ENCODE measurements around the gene EXOC7.
"Not testable (repeated sequence)": the region's sequence is repeated elsewhere in the genome, so short reads cannot be mapped to it uniquely, and the experiment has no call there.

The EXOC7 gene

DNA sequence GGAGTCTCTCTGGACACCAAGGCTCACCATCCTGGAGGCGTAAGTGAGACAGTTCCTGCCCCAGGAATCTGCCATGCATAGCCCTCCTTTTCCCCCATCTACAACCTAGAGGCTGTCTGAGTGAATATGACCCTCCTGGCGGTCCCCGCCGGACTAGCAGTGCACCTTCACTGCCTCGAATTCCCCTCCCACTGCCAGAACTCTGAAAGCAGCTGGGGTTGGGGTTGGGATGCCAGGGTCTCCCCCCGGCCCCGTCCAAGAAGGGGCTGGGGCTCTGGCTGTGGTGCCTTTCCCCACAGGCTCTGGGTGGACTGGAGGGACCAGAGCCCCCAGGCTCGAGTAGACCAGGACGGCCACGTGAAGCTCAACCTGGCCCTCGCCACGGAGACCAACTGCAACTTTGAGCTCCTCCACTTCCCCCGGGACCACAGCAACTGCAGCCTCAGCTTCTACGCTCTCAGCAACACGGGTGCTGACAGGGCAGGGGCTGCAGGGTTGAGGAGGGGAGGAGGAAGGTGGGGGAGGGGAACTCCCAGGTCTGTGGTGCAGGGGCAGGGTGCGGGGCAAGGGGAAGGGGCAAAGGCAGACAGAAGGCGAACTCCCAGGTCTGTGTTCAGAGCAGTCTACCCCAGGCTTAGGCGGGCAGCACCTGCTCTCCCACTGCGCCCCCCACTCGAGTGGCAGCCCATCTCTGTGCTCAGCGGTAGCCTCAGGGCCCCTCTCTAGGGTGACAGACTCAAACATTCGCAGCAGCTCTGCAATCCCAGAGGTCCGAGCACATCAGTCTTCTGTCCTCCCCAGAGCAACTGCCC lies 23.4 kb downstream of the EXOC7 start:
- H3K36me3 ChIP-seq (ENCODE audit: insufficient read depth, low read length): peaks cover 27% of the 10 kb centered on the region
- H2AFZ ChIP-seq (ENCODE audit: low read depth, low read length): no peak overlapping the region
- H3K27ac ChIP-seq (ENCODE audit: low read length): no peak overlapping the region
- H4K20me1 ChIP-seq (ENCODE audit: insufficient read depth, low read length): no peaks in the 10 kb centered on the region; the same call in 1 of the 2 replicates
- no peaks in the 10 kb centered on the region for H3K9me3 ChIP-seq (ENCODE audit: insufficient read depth, low read length, severe bottlenecking)
- TF ChIP-seq, protein P1, sequence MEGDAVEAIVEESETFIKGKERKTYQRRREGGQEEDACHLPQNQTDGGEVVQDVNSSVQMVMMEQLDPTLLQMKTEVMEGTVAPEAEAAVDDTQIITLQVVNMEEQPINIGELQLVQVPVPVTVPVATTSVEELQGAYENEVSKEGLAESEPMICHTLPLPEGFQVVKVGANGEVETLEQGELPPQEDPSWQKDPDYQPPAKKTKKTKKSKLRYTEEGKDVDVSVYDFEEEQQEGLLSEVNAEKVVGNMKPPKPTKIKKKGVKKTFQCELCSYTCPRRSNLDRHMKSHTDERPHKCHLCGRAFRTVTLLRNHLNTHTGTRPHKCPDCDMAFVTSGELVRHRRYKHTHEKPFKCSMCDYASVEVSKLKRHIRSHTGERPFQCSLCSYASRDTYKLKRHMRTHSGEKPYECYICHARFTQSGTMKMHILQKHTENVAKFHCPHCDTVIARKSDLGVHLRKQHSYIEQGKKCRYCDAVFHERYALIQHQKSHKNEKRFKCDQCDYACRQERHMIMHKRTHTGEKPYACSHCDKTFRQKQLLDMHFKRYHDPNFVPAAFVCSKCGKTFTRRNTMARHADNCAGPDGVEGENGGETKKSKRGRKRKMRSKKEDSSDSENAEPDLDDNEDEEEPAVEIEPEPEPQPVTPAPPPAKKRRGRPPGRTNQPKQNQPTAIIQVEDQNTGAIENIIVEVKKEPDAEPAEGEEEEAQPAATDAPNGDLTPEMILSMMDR (IDR thresholded peaks at IDR 0.05; ENCODE audit: borderline replicate concordance, extremely low read depth, low read length, poor library complexity, severe bottlenecking): no peak
- TF ChIP-seq EZH2 (IDR thresholded peaks at IDR 0.05; ENCODE audit: borderline replicate concordance, low read depth, low read length, severe bottlenecking): no peak
- DNase-seq (peak; percentile 46), ATAC-seq (ENCODE audit: insufficient read depth, low read depth) (peak; percentile 41)
- no peaks in the 10 kb centered on the region for H3K79me2 ChIP-seq (ENCODE audit: insufficient read depth, low read length)
- 0 out of 2 replicates have a peak overlapping the region, but pooled peaks have one; percentile 1 for H3K4me2 ChIP-seq (ENCODE audit: insufficient read depth, low read length)
- peaks cover 10% of the 10 kb centered on the region for H3K4me1 ChIP-seq (ENCODE audit: insufficient read depth, low read length)
- no peak overlapping the region for H3K9ac ChIP-seq (ENCODE audit: low read depth, low read length)
- H3K4me3 ChIP-seq (ENCODE audit: low read depth in 1 of 2, low read length in 2 of 2): no peak overlapping the region
- H3K27me3 ChIP-seq (ENCODE audit: insufficient read depth, low read length, poor library complexity): no peaks in the 10 kb centered on the region

DNA sequence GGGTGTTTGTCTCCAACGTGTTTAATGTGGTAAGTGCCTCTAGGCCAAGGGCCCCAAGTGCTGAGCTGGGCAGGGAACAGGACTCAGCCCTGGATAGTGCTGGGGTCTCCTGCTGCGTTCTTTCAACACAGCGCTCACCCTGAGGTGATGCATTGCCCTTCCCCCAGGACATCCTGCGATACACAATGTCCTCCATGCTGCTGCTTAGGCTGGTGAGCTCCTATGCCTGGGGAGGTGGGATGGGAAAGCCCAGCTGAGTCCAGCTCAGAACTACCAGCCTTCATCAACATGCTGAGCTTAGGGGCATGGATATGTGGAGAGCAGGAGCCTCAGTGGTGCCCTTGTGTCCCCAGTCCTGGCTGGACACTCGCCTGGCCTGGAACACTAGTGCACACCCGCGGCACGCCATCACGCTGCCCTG lies 24.0 kb downstream of the EXOC7 start:
- H3K36me3 ChIP-seq (ENCODE audit: insufficient read depth, low read length): peaks cover 21% of the 10 kb centered on the region
- peaks cover 10% of the 10 kb centered on the region for H3K4me1 ChIP-seq (ENCODE audit: insufficient read depth, low read length)
- DNase-seq (no peak), ATAC-seq (ENCODE audit: insufficient read depth, low read depth) (no peak)
- no peak overlapping the region for H3K4me3 ChIP-seq (ENCODE audit: low read depth in 1 of 2, low read length in 2 of 2)
- no peaks in the 10 kb centered on the region for H3K79me2 ChIP-seq (ENCODE audit: insufficient read depth, low read length)
- H4K20me1 ChIP-seq (ENCODE audit: insufficient read depth, low read length): no peaks in the 10 kb centered on the region; the same call in 1 of the 2 replicates
- H3K4me2 ChIP-seq (ENCODE audit: insufficient read depth, low read length): no peak overlapping the region
- H2AFZ ChIP-seq (ENCODE audit: low read depth, low read length): no peak overlapping the region
- no peak overlapping the region for H3K9ac ChIP-seq (ENCODE audit: low read depth, low read length)
- H3K27me3 ChIP-seq (ENCODE audit: insufficient read depth, low read length, poor library complexity): no peaks in the 10 kb centered on the region
- no peaks in the 10 kb centered on the region for H3K9me3 ChIP-seq (ENCODE audit: insufficient read depth, low read length, severe bottlenecking)
- H3K27ac ChIP-seq (ENCODE audit: low read length): no peak overlapping the region
- TF ChIP-seq, protein P1 (IDR thresholded peaks at IDR 0.05; ENCODE audit: borderline replicate concordance, extremely low read depth, low read length, poor library complexity, severe bottlenecking): no peak
- no peak for TF ChIP-seq EZH2 (IDR thresholded peaks at IDR 0.05; ENCODE audit: borderline replicate concordance, low read depth, low read length, severe bottlenecking)

DNA sequence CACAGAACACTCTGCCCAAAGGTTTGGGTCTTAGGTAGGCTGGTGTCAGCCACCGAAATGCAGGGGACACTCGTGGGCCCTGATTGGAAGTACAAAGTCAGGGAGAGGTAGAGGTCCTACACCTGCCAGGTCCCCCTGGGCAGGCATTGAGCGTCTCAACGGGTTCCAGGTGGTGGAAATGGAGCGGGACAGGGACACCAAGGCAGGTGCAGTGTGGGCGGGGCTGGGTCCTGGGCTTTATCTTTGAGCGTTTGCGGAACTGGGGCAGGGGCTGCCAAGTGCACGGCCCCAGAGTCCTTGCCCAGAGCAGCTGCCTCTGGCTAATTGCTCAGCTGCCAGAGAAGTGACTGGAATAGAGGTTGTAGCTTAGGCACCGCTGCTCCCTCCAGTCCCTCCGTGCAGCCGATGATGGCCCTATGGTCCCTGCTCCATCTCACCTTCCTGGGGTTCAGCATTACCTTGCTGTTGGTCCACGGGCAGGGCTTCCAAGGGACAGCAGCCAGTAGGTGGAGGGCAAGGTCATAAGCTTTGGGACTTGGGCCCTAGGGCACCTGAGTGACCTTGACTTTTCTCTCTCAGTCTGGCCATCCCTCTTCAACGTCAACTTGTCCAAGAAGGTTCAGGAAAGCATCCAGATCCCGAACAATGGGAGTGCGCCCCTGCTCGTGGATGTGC lies 24.6 kb downstream of the EXOC7 start, which contains the start of gene ZACN:
TSS of gene ZACN (plus strand) at position 323 of the 675 bp plus-strand sequence. CDS start at position 406, 83 bp downstream.
- Histone ChIP-seq H3K79me2 (ENCODE audit: insufficient read depth, low read length) (no peaks in the 10 kb centered on the region), H4K20me1 (ENCODE audit: insufficient read depth, low read length) (no peaks in the 10 kb centered on the region; the same call in 1 of the 2 replicates), H3K9ac (ENCODE audit: low read depth, low read length) (no peak within 1 kb of the TSS), H2AFZ (ENCODE audit: low read depth, low read length) (no peak within 1 kb of the TSS), H3K4me1 (ENCODE audit: insufficient read depth, low read length) (peaks cover 10% of the 10 kb centered on the region), H3K36me3 (ENCODE audit: insufficient read depth, low read length) (peaks cover 16% of the 10 kb centered on the region), H3K9me3 (ENCODE audit: insufficient read depth, low read length, severe bottlenecking) (no peaks in the 10 kb centered on the region), H3K27ac (ENCODE audit: low read length) (no peak within 1 kb of the TSS), H3K4me3 (ENCODE audit: low read depth in 1 of 2, low read length in 2 of 2) (no peak within 1 kb of the TSS), H3K4me2 (ENCODE audit: insufficient read depth, low read length) (no peak within 1 kb of the TSS), H3K27me3 (ENCODE audit: insufficient read depth, low read length, poor library complexity) (no peaks in the 10 kb centered on the region)
- no peak for DNase-seq
- TF ChIP-seq EZH2 (IDR thresholded peaks at IDR 0.05; ENCODE audit: borderline replicate concordance, low read depth, low read length, severe bottlenecking): no peak
- TF ChIP-seq, protein P1 (IDR thresholded peaks at IDR 0.05; ENCODE audit: borderline replicate concordance, extremely low read depth, low read length, poor library complexity, severe bottlenecking): no peak
- ATAC-seq (ENCODE audit: insufficient read depth, low read depth): 0 out of 3 replicates have a peak, but pooled peaks have one; percentile 5

- not testable (repeated sequence) for H3K27ac ChIP-seq (ENCODE audit: low read length); DNase-seq; H3K4me1 ChIP-seq (ENCODE audit: insufficient read depth, low read length); H2AFZ ChIP-seq (ENCODE audit: low read depth, low read length); H3K9me3 ChIP-seq (ENCODE audit: insufficient read depth, low read length, severe bottlenecking); H4K20me1 ChIP-seq (ENCODE audit: insufficient read depth, low read length); H3K4me2 ChIP-seq (ENCODE audit: insufficient read depth, low read length); H3K27me3 ChIP-seq (ENCODE audit: insufficient read depth, low read length, poor library complexity); H3K9ac ChIP-seq (ENCODE audit: low read depth, low read length); H3K4me3 ChIP-seq (ENCODE audit: low read depth in 1 of 2, low read length in 2 of 2); H3K79me2 ChIP-seq (ENCODE audit: insufficient read depth, low read length); H3K36me3 ChIP-seq (ENCODE audit: insufficient read depth, low read length)
- 0 out of 3 replicates have a peak, but pooled peaks have one; percentile 2 for ATAC-seq (ENCODE audit: insufficient read depth, low read depth)
Measured at GRCh38 chr17:76078370-76078769, 25.2 kb downstream of the EXOC7 start.
